ENCODE data around the gene IDUA. TPM values are rescaled to one million over a fixed set of nuclear protein-coding genes. Genes with fewer than 3 reads are reported as not detected.
A peak's percentile ranks its signal among the peaks of the same experiment; 100 is the strongest.
"Not testable (repeated sequence)": the region's sequence is repeated elsewhere in the genome, so short reads cannot be mapped to it uniquely, and the experiment has no call there.

The IDUA gene
- total RNA-seq, 1 donor from 2014 or later: 21.0 TPM

GRCh38 chr4:1045193-1045594, 58.4 kb downstream of the IDUA start:
- no peak for DNase-seq (ENCODE audit: low read depth)

GRCh38 chr4:1045595-1046201, 58.9 kb downstream of the IDUA start:
- no peak for DNase-seq (ENCODE audit: low read depth)

DNA sequence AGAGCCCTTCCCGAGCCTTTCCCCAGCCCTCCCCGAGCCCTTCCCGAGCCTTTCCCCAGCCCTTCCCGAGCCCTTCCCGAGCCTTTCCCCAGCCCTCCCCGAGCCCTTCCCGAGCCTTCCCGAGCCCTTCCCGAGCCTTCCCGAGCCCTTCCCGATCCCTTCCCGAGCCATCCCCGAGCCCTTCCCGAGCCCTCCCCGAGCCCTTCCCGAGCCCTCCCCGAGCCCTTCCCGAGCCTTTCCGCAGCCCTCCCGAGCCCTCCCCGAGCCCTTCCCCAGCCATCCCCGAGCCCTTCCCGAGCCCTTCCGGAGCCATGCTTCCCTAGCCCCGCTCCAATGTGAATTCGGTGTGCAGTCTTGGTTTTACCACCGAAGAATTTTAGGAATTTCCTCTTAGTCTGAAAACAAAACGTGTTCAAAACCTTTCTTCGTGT, 59.8 kb downstream of the IDUA start:
- DNase-seq (ENCODE audit: low read depth): peak; percentile 59

DNA sequence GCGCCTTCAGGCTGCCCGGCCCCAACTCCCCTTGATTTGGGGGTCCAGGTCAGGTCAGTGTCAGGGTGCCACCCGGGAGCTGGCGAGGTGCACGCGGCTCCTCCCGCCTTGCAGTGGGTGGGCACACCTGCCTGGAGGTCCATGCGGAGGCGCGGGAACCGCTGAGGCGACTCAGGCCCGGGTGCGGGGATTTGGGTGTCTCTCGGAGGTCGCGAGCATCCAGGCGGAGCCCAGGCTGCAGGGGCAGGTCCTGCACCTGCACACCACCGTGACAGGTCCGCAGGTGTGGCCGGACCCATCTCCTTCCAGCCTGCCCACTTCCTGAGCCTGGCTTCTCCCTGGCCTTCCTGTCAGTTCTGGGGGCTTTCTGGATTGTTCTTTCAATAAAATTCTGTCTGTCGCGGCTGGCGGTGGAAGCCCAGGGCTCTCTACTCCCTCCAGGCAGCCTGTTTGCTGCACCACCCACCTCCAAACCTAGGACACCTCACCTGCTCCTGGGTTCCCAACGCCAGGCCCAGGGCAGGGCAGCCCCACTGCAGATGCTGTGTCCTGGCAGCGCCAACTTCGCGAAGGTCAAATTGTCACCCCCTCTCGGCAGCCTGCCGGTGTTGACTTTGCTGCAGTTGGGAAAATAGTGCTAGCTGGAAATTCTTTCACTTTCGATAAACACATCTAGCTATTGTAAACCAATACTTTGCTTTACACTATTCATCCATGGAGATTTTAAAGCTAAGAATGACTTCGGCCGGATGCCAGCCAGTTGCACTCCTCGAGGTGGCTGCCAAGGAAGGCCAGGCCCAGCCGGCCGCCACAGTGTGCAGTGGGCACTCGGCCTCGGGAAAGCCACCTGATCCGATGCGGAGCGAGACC, 60.5 kb downstream of the IDUA start:
- no peak for DNase-seq (ENCODE audit: low read depth)

GRCh38 chr4:1047976-1048772, 61.3 kb downstream of the IDUA start:
- DNase-seq (ENCODE audit: low read depth): no peak

DNA sequence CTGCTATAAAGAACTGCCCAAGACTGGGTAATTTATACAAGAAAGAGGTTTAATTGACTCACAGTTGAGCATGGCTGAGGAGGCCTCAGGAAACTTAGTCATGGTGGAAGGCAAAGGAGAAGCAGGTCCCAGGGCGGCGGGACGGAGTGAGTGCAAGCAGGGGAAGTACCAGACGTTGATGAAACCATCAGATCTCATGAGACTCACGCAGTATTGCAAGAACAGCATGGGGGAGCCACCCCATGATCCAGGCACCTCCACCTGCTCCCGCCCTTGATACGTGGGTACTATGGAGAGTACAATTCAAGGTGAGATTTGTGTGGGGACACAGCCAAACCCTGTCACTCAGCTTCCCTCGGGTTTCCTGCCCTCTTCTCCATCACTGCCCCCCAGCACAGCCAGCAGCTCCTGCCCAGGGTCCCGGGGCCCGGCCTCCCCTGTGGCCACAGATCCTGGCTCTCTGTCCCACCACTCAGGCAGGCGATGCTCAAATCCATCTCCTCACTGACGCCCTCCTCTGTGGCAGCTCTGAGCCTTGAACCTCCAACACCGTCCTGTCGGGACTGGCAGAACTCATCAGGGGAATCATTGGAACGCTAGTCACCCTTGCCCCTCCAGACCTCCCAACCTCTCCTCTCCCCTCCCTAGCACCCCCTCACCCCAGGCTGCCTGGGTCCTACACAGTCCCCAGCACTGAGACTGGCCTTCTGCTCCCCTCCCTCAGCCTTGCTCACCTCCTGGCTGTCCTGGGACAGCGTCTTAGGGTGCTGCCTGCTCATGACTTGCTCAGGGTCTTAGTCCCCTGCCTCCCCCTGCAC, 62.1 kb downstream of the IDUA start:
- no peak for DNase-seq (ENCODE audit: low read depth)

GRCh38 chr4:1049591-1049905, 62.7 kb downstream of the IDUA start:
- no peak for DNase-seq (ENCODE audit: low read depth)

DNA sequence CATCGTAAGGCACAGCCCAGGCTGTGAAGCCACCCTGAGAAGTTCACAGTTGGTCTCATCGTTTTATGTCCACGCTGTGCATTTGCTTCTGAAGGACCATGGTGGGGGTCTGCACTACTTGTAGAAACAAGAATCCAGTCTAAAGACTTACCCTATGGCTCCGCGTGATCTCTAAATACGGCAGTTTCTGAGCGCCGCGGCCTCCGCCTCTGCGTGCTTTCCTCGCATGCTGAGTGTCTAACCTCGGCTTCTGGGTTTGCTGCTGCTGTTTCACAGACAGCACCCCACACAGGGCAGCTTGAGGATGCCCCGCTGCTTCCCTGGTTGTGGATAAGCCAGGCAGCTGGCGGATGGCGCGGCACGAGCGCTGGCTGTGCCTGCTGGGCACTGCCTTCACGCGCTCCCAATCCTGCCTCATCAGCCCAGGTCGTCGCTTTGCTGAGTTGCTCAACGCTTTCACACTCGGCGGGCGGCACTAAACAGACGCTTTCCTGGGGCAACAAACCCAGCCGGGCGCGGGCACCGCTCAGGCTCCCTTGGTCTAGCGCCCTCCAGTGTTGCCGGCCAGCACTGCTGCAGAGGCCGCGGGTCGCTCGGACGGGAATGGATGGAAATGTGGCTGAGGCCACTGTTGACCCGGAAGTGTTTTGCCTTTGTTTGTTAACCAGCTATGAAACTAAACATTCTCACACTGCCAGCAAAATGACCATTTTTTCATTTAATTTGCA, 63.8 kb downstream of the IDUA start:
- DNase-seq (ENCODE audit: low read depth): no peak

DNA sequence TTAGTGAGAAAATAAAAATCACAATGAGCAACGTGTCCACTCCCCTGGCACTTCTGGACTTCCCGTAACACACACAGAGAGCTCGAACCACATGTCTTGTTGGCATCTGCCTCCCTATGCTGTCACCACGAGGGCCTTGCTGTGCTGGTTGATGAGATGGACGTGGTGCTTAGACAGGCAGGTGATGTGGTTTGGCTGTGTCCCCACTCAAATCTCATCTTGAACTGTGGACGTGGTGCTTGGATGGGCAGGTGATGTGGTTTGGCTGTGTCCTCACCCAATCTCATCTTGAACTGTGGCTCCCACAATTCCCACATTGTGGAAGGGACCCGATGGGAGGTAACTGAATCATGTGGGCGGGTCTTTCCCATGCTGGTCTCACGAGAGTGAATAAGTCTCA, 64.6 kb downstream of the IDUA start:
- no peak for DNase-seq (ENCODE audit: low read depth)

DNA sequence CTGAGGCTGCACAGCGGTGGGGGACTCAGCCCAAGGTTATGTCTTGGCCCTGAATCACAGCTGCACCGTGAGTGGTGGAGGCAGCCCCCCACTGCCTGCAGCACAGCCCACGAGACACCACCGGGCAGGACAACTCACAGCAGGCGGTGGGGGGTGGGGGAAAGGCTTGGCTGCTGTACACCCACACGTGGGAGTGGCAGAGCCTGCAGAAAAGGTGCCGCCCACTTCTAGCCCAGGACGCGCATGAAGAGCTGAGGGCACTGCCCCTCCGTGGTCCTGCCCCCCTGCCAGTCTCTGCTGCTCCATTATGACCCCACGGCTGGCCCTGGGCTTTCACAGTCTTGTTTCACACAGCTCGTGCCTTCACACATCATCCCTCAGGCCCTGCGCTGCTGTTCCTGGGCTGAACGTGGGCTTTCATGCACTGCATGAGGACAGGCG, 65.4 kb downstream of the IDUA start:
- DNase-seq (ENCODE audit: low read depth): no peak

- DNase-seq (ENCODE audit: low read depth): no peak
Observed at GRCh38 chr4:1053080-1053661, 66.3 kb downstream of the IDUA start.

DNA sequence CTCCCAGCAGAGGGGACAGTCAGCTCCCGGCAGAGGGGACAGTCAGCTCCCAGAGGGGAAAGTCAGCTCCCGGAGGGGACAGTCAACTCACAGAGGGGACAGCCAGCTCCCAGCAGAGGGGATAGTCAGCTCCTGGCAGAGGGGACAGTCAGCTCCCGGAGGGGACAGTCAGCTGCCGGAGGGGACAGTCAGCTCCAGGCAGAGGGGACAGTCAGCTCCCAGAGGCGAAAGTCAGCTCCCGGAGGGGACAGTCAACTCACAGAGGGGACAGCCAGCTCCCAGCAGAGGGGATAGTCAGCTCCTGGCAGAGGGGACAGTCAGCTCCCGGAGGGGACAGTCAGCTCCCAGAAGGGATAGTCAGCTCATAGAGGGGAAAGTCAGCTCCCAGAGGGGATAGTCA, 67.0 kb downstream of the IDUA start:
- not testable (repeated sequence) for DNase-seq (ENCODE audit: low read depth)

Other genes starting within 250 kb of the IDUA start
- under 0.01 and 0.15 TPM in 2 replicates for gene CPLX1, start 160.9 kb upstream of the IDUA start, total RNA-seq
- gene GAK, start 54.7 kb upstream of the IDUA start, total RNA-seq: 77.4 and 78.6 TPM in 2 replicates
- 2.3 and 12.1 TPM in 2 replicates for gene TMEM175, start 54.6 kb upstream of the IDUA start, total RNA-seq
- 21.8 and 23.8 TPM in 2 replicates for gene DGKQ, start 13.5 kb upstream of the IDUA start, total RNA-seq
- gene SLC26A1, start 6.4 kb downstream of the IDUA start, total RNA-seq: 1.4 and 3.1 TPM in 2 replicates
- 14.1 and 48.5 TPM in 2 replicates for gene FGFRL1, start 24.6 kb downstream of the IDUA start, total RNA-seq
- 0.52 and 8.8 TPM in 2 replicates for gene RNF212, start 126.5 kb downstream of the IDUA start, total RNA-seq
- gene SPON2, start 185.5 kb downstream of the IDUA start, total RNA-seq: 6.6 and 141 TPM in 2 replicates